NCI-H446 treated with DMSO at 0.1 percent for 48 hours (cell line): Measurements from ENCODE around the gene BET1L.

Experiments used
- DNase-seq: peaks from one replicate; lab custom pipeline; 2025; lab: John Stamatoyannopoulos, UW

The BET1L gene

DNA sequence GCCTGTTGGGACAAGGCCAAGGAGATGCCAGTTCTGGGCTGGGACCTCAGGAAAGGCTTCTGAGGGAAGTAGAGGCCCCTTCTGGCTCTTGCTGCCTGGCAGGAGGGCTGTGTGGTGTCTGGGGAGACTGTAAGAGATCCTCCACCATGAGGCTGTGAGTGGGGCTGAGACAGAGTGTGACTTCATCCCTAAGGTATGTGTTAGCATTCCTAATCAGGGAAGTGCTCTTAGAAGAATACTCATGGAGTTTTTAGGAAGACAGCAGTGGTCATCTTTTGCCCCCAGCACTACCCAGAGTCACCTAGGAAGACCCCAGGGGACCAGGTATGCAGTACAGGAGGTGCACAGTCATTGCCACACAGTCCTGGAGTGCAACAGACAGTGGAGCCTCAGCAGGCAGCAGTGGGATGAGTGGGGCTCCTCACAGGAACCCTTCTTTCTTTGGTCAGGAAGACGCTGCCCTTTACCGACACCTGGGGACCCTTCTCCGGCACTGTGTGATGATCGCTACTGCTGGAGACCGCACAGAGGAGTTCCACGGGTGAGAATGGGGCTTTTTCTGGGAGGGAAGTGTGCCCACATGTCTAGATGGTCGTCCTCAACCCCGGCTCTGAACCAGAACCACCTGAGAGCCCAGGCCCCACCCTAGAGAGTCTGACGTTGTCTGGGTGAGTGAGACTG is 3.1 kb upstream of the BET1L start:
- no peak for DNase-seq

DNA sequence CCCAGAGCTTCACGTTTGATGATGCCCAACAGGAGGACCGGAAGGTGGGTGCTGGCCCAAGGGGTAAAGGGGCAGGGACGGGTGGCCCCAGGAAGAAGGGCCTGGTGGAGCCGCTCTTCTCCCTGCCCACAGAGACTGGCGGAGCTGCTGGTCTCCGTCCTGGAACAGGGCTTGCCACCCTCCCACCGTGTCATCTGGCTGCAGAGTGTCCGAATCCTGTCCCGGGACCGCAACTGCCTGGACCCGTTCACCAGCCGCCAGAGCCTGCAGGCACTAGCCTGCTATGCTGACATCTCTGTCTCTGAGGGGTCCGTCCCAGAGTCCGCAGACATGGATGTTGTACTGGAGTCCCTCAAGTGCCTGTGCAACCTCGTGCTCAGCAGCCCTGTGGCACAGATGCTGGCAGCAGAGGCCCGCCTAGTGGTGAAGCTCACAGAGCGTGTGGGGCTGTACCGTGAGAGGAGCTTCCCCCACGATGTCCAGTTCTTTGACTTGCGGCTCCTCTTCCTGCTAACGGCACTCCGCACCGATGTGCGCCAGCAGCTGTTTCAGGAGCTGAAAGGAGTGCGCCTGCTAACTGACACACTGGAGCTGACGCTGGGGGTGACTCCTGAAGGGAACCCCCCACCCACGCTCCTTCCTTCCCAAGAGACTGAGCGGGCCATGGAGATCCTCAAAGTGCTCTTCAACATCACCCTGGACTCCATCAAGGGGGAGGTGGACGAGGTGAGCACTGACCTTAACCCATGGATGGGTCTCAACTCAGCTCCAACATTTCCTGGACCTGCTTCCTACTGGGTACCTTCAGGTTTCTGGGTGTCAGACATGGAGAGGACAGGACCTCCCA is 2.3 kb upstream of the BET1L start:
- DNase-seq: no peak

DNA sequence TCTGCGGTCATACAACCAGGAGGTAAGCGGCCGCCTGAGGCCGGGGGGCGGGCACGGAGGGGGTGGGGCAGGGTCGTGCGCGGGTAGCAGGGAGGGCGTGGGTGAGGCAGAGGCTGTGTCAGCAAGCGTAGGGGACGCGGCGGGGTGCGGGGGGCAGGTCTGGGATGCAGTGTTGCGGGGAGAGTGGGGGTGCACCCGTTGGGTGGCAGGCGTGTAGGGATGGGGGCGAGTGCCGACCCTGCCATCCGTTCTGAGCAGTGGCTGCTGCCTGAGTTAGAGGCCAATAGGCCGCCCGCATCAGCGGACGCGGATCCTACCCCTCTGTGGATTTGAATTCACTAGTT is 1.7 kb upstream of the BET1L start:
- no peak for DNase-seq

DNA sequence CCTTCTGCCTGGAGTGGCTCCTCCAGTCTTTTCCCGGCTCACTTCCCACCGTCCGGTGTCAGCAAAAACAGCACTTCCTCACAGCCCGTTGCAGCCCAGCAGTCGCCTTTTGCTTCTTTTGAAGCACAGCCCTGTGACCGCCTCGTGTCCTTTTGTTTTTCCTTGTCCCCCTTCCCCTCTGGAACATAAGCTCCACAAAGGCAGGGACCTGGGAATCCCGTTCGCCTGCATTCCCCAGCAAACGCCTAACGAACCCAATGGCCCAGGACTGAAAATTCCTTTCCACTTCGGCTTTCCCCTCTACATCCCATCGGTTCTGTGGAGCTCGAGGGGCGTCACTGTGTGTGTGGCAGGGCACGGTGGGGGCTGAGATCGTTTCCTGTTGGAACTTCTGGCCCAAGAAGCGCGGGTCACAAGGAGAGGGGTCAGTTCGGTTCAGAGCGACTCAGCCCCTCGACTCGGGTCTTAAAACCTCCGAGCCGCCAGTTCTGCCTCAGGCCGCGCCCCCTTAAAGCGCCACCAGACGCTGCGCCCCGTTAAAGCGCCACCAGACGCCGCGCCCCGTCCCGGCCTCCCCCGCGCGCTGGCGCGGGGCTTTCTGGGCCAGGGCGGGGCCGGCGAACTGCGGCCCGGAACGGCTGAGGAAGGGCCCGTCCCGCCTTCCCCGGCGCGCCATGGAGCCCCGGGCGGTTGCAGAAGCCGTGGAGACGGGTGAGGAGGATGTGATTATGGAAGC is 1.1 kb upstream of the BET1L start:
- peak; percentile 10 for DNase-seq

DNA sequence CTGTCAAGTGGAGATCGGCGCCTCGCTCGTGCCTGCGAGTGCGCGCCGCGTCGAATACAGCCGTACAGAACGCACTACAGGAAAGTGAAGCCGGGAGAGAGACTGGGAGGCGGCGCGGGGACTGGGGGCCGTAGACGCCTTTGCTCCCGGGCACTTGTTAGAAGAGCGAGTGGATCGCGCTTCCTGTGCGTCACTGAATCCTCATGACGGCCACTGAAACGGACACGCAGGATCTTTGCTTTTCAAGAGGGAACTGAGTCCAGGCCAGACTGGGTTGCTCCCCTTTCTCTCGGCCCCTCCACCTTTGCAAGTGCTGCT is 623 bp upstream of the BET1L start:
- DNase-seq: no peak

DNA sequence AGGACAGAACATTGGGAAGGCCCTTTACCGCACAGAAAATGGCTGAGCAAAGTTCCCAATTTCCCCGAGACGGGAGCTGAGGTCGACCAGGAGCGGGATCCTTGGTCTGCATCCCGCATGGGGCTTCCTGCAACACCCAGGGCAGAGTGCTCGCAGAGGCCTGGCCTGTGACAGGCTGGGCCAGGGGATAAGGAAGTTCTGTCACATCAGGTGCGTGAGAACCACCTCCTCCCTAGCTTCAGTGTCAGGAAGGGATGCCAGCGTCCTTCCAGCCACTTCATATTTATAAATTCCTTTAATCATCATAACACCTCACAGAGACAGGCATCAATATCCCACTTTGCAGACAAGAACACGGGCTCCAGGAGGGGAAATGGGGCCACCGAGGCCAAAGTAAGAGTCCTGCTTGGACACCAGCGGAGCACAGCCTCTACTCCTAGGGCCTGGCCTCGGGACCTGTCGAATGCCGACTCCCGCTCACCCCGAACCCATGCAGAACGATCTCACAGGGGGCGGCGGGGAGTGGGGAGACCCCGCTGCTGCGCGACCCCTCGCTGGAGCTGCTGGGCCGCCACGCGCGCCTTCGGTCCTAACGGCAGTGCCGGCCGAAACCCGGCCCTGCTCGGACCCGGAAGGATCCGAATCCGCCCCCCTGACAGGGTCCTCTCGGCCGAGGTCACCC is 532 bp downstream of the BET1L start:
- no peak for DNase-seq

DNA sequence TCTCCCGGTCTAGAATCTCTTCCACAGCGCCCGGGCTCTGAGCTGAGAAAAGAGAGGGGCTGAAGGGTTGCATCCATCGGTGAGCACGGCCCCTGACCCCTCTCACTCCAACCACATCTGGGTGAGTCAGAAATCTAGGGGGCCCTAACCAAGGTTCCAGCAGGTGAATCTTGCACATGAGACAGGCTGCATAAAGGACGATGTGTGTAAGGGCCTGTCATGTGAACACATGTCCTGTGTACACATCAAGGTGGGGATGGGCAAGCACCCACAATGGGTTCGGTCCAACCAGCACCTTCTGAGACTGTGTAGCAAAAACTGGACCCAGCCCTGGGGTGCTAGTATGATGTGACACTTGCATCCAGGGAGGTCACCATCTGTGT is 1.2 kb downstream of the BET1L start:
- no peak for DNase-seq

DNA sequence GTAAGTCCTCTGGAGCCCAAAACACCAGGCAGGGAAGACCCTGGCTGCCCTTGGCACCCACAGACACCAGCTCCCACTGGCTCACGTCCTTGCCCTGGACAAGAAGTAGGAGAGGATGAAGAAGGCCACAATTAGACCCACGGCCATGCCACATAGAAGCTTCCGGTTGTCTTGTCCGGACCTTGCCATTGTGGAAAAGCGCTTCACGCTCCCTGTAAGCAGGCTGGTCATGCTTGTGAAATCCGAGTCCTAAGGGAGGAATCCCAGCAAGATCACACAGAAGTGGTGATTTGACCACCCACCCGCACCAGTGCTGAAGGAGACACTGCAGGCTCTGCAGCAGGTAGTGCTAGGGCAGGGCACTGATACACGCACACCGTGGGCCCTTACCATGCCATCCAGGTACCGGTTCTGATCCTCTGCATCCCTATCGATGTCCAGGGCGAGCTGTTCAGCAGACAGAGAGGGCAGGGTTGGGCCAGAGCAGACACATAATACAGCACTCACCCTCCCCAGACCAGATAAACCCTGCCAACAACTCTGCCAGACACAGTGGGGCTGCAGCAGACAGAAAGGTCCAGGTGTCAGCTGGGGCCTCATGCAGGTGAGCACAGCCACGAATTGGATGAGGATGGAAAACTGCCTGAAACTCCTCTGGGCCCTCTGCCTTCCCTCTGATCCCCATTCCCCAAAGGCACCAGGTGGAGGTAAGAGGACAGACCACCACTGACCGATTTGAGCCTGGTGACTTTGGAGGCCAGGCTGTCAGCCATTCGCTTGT is 1.8 kb downstream of the BET1L start:
- DNase-seq: no peak

DNA sequence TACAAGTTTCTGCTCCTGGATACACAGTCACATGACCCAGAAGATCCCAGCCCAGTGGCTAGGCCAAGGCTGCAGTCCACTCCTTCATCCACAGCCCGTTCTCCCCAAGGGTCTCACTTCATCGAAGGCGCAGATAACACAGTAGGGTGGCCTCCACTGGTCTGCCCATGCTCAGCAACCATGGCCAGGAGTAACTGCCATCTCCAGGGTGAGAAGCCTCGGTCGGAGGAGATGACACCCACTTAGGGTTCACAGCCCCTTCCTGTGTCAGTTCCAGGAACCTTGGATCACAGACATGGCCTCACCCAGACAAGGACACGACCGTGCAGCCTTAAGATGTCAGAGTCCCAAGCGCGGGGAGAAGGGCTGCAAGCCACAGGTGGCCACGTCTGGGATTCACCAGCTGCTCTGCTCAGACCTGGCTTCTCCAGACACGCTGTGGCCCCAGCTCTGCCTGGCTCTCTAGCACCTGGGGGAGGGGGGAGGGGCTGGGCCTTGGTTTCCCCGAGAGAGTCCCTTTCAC is 2.6 kb downstream of the BET1L start:
- DNase-seq: no peak

DNA sequence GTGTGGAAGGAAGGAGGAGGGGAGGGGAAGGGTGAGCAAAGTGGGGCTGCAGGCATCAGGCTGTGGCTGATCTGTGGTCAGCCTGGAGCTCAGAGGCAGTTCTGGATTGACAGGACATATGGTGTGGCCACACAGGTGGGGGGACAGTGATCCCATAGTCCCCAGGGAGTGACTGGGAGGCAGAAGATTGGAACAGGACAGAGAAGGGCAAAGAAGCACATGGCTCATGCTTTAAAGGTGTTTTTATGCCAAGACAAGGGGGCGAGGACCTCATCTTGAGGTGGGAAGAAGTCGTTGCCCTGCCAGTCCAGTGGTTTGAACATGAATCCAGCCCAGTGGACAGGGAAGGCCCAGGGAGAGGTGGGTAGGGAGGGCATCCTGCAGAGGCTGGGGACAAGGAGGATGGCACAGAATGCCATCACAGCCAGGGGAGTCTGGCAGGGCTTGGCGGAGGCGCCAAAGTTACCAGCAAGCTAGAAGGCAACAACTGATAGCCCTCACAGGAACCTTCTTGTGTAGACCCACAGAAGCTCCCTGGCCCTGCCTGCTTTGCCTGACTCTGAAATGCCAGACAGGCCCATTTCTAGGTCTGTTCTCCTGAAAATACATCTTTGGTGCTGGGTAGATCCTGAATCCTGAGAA is 3.1 kb downstream of the BET1L start:
- DNase-seq: no peak

DNA sequence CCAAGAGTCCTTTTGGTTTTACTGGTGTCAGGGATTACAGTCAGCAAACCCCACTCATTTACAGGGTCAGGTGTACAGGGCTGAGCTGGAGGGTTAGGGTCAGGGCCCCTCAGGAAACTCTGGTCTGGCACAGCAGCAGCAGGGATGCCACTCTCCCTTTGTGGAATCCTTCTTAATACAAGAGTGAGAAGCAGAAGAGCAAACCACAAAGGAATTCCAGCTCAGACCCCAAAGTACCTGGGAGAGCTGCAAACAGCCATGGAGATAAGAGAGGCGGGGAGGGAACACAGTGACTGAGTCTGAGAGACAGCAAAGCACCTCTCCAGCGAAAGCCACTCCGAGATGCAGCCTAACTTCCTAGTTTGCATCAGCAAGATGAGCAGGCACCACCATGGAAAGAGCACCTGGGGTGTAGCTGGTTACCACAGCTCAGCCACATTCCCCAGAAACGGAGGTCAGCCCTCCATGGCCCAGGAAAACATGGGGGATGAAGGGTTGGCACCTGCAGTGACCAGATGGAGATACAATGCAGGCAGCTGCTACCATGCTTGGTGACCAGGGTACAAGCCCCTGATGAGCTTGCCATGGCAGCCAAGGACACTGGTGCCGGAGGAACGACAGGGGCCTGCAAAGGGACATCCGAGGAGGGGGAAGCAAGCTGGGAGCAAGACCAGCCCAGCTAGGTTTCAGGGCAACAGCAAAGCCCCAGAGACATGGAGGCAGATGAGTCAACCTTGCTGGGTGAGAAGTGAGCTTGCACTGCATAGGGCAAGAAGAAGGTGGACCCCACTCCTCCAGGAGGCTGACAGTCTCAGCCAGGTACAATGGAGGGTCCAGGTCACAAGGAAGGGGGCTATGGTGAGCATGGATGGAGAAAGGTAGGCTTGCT is 3.9 kb downstream of the BET1L start:
- no peak for DNase-seq

DNA sequence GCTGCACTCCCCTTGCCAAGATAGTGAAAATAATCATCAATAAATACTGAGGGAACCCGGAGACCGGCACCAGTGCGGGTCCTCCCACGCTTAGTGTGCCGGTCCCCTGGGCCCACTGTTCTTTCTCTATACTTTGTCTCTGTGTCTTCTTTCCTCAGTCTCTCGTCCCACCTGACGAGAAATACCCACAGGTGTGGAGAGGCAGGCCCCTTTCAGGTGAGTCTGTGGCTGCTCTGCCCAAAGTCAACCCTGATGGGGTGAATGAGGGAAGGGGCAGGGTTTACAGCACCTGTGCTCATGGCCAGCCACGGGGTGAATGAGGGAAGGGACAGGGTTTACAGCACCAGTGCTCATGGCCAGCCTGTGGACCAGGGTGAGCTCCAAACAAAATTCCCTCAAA is 4.7 kb downstream of the BET1L start:
- DNase-seq: no peak

DNA sequence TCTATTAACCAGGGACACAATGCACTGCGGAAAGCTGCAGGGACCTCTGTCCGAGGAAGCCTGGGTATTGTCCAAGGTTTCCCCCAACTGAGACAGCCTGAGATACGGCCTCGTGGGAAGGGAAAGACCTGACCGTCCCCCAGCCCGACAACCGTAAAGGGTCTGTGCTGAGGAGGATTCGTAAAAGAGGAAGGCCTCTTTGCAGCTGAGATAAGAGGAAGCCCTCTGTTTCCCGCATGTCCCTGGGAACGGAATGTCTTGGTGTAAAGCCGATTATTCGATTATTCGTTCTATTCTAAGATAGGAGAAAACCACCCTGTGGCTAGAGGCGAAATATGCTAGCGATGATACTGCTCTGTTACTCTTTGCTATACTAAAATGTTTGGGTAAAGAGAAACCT is 5.2 kb downstream of the BET1L start:
- DNase-seq: no peak

DNA sequence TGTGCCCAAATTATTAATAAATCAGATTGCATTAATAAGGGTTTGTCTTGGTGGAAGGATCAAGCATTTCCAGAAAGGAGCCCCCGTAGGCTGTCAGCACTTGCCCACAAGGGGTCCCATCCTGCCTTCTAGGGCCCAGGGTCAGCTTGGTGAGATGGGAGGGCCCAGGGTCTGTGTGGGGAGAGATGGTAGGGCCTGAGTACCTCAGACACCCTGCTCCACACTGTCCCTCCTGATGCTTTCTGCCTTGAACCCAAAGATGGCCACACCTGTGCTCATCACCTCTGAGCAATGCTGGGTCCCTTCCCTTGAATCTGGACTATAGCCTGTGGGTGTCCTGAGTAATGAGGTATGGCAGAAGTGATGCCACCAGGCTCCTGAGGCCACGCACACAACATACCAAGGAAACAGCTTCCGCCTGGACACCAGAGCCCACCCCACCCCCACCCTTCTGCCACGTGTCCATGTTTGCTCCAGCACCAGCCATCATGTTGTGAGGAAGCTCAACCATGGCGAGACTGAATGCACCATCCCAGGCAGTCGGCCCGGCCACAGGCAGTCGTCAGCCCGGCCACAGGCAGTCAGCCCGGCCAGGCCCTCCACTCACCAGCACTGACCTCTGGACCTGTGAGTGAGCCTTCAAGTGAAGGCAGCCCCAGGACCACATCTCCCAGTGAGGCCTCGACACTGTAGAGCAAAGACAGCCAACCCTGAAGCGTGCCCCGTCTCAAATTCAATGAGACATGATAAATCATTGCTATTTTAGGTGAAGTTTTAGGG is 6.8 kb downstream of the BET1L start:
- no peak for DNase-seq

DNA sequence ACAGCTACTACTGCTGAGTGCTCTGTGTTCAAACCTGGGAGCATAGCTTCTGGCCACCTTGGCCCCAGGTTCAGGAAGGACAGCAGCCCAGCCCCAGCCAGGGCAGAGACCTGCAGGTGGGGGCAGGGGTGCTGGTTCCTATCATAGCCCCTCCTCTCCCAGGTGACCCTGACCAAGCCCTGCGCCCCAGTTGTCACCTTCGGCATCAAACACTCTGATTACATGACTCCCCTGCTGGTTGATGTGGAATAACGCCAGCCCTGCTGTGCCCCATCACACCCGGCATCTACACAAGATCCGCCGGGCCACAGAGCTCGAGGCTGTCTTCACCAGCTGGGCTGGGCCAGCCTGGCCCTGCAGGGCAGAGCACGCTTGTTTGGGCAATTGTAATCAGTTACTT is 7.4 kb downstream of the BET1L start:
- no peak for DNase-seq

DNA sequence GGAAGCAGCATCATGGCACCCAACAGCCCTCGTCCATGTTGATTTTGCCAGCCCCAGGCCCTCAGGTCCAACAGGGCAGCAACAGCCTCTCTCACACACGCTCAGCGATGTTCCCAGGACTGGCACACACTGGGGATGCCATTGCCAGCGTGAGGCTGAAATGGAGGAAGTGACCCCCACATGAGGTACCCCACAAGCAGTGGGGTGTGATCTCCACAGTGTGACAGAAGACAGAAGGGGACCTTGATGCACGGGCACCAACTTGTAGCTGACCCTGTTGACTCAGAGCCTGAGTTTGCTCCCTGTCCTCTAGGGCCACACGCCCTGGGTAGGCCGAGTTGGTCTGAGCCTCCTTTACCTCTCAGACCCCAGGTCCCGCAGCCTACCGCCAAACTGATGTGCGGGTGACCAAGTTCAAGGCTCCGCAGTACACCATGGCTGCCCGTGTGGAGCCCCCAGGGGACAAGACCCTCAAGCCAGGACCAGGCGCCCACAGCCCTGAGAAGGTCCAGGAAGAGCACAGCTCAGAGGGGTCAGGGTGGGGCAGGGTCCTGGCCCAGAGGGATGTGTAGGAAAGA is 8.1 kb downstream of the BET1L start:
- DNase-seq: no peak

DNA sequence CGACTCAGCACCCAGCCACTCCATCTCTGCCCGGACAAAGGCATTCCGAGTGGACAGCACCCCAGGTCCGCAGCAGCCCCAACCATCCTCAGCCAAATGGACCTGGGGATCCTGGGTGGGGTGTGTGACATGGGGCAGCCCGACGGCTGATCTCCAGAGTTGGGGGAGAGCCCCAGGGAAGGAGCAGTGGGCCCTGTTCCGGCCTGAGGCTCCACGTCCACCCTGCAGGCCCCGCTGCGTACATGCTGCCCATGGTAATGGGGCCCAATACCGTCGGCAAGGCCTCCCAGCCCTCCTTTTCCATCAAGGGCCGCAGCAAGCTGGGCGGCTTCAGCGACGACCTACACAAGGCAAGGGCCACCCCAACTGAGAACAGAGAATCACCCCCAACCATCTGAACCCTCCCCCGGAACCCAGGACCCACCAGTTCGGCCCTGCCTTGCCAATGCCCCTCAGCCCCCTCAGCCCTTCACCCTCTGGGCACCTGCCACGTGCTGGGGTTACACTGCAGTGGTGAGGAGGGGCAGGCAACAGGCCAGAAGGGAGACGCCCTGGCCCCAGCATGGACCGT is 8.9 kb downstream of the BET1L start:
- no peak for DNase-seq

DNA sequence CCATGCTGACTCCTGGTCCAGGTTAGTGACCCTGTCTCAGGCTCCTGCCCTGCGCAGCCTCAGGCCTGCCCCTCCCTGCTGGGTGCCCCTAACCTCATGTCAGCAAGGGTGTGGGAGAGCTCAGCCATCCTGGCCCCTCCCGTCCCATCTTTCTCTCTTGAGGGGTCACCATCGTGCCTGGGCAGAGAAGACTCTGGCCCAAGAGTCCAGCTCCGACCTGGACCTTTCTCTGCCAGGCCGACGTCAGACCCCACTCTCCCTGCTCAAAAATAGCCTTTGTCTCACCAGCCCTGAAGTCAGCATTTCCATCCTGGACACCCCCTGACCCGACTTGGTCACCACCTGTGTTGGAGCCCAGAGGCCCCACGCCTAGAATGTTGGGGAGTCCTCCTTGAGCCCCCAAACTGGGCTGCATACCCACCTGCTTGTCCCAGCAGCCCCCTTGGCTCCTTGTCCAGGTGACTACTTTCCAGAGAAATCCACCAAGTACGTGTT is 9.4 kb downstream of the BET1L start:
- no peak for DNase-seq
